Stimulated activated CD8-positive, alpha-beta memory T cell treated with anti-CD3 and anti-CD28 coated beads, Interleukin-15, amount 100 ng/mL, for 48 hours (primary cell): ENCODE data around the gene TATDN2.
A peak's percentile ranks its signal among the peaks of the same experiment; 100 is the strongest.

Experiments
- DNase-seq, 2 donors: peaks; one replicate each; pipeline ENCODE4 v3.0.0-alpha.2; 2020; ENCODE audit warnings: low read depth in 2 of 2

The TATDN2 gene, protein sequence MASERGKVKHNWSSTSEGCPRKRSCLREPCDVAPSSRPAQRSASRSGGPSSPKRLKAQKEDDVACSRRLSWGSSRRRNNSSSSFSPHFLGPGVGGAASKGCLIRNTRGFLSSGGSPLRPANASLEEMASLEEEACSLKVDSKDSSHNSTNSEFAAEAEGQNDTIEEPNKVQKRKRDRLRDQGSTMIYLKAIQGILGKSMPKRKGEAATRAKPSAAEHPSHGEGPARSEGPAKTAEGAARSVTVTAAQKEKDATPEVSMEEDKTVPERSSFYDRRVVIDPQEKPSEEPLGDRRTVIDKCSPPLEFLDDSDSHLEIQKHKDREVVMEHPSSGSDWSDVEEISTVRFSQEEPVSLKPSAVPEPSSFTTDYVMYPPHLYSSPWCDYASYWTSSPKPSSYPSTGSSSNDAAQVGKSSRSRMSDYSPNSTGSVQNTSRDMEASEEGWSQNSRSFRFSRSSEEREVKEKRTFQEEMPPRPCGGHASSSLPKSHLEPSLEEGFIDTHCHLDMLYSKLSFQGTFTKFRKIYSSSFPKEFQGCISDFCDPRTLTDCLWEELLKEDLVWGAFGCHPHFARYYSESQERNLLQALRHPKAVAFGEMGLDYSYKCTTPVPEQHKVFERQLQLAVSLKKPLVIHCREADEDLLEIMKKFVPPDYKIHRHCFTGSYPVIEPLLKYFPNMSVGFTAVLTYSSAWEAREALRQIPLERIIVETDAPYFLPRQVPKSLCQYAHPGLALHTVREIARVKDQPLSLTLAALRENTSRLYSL

GRCh38 chr3:10248184-10248983 lies at the start of gene TATDN2:
Gene TATDN2 (plus strand): TSS chr3:10248459. CDS start chr3:10249201, 742 bp downstream.
- peak; percentile 91 to 93 for DNase-seq

DNA sequence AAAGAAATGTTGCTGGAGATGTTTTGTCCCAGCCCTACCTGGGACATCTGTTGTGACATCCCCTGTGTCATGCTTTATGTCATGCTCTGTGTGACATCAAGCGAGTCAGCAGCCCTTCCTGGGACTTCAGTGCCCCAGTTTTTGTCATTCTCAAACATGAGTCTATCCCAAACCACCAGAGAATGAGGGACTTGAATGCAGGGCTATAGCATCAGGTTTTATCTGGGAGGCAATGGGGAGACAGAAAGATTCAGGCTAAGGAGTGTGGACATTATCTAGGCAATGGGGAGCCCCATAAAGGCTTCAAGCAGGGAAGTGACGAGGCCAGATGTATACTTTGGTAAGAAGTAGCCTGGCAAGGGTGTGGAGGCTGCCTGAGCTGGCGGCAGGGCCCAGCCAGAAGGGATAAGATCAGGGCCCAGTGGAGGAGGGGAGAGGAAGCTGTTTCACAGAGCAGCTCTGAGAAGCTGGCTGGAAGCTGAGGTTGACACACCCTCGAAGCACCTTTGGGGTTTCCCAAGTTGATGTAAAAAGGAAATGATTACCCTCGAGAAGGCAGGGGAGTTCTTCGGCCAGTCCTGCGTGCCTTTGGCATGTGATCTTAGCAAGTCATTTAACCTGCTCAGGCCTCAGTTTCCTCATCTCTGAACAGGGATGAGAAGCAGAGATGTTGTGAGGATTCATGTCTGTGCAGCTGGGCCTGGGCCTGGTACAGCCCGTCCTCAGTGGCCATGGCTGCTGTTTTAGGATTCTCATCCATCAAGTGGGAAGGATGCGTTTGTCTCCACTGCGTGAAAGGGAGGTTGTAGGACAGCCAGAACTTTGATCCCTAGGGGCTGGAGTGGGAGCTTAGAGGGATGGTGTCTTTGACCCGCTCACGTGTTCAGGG lies 49.3 kb upstream of the TATDN2 start:
- DNase-seq, result peak; percentile 59 to 67

GRCh38 chr3:10204921-10205320 lies 43.3 kb upstream of the TATDN2 start:
- no peak for DNase-seq

GRCh38 chr3:10205451-10206165 lies 42.7 kb upstream of the TATDN2 start:
- DNase-seq, result no peak

- DNase-seq, result no peak
Measured at GRCh38 chr3:10206166-10206511, 42.1 kb upstream of the TATDN2 start.

GRCh38 chr3:10213156-10213792 lies 35.0 kb upstream of the TATDN2 start:
- no peak for DNase-seq

DNA sequence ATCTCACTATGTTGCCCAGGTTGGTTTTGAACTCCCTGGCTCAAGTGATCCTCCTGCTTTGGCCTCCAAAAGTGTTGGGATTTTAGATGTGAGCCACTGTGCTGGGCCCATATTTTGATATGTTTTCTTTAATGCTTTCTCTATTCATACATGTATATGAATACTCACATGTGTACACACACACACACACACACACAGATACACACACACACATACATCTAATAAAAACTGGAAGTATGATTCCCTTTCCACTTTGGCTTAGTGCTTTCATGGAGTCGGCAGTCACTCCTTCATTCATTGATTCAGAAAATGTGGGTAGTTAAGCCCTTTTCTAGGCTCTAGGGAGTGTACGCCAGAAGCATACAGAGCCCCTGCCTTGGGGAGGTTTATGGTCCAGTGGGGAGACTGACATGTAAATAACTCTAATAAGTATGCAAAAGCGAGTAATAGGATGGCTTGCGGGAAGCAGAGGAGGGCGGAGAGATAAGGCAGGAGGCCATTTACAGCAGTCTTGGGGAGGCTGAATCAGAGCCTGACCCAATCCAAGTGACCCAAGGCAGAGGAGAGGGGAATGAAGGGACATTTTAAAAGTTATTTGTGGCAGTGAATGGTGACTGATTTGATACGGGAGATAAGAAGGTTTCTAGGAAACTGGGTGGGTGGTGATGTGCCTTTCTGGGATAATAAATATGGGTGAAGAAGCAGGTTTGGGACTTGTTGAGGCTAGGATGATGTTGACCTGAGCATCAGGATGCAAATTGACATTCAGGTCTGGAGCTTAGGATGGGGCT lies 32.5 kb upstream of the TATDN2 start:
- DNase-seq, result no peak

GRCh38 chr3:10217359-10217758 lies 30.9 kb upstream of the TATDN2 start:
- no peak for DNase-seq

GRCh38 chr3:10219737-10220136 lies 28.5 kb upstream of the TATDN2 start:
- no peak for DNase-seq

DNA sequence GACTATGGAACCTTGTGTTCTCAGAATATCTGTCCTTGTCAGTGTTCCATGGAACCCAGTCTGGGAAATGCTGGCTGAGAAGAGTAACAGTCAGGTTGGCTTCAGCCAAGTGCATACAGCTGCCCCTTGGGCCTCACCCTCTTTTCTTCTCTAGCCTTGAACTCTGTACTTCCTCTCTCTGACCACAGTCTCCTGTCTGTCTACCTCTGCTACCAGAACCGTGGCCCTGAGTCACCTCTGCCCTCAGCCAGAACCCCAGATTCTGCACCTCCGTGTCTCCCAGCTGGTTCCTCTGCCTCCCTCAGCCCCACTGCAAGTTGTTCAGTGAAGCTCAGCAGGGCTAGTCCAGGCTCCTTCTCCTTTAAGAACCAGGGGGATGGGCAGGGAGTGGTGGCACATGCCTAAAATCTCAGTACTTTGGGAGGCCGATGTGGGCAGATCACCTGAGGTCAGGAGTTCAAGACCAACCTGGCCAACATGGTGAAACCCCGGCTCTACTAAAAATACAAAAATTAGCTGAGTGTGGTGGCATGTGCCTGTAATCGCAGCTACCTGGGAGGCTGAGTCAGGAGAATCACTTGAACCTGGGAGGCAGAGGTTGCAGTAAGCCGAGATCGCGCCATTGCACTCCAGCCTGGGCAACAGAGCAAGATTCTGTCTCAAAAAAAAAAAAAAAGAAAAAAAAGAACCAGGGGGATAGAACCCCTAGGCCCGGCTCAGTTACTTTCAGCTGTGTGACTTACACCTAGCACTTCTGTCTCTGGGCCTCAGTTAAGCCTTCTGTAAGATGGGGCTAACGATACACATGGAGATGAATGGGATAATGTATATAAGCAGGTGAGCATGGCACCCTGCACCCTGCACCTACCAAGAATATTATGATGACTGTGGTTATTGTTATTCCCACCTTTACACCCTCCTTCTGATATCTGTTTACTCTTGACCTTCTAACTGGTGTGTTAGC lies 24.3 kb upstream of the TATDN2 start:
- DNase-seq, result peak; percentile 19 to 55

GRCh38 chr3:10224794-10225665 lies 23.2 kb upstream of the TATDN2 start:
- peak in 1 of 2 donors; percentile 46 for DNase-seq

GRCh38 chr3:10226293-10226692 lies 22.0 kb upstream of the TATDN2 start:
- no peak for DNase-seq

DNA sequence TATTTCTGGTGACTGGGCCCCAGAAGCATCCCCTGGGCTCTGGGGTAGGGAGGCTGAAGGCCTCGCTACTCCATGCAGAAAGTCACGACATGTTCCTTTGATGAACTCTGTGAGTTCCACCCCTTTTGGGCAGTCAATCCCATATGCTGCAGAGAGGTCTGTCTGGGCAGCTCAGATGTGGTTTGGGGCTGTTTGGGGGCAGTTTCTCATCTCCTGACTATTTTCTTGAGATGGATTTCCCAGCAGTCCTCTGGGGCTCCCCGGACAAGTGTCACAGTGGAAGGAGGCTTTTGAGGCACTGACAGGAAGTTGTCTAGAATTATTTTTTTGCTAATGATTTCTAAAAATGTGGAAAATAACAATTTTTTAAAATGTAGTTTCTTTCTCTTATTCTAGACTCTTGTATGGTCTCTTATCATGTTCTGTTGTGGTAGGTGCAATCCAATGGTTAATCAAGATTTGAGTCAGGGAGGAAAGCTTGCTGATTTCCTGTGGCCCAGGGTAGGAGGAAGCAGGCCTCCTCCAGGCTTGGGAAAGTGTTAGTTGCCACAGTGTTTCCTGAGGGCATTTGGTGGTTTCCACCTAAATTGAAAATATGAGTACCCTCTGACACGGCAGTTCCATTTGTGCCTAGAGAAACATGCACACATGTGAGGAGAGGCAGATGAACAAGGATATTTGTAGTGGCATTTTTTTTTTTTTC lies 19.9 kb upstream of the TATDN2 start:
- DNase-seq, result peak in 1 of 2 donors; percentile 55

- no peak for DNase-seq
Measured at GRCh38 chr3:10229576-10229975, 18.7 kb upstream of the TATDN2 start.

DNA sequence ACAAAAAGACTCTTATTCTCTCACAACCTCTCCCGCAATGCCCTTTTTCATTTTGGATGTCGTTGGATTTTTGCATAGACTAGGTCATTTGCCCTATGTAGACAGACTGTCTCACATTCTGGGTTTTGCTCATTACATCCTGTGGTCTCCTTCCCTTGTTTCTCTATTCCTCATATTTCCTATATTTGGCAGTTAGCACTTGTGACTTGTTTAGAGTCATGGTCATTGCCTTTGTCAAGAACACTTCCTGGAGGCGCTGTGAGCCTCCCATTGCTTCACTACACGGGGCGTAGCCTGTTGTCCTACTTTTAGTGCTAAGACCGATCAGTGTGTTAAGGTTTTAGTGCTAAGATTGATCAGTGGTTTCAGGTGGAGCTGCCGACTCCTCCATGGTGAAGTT lies 16.1 kb upstream of the TATDN2 start:
- no peak for DNase-seq

- DNase-seq, result no peak
Measured at GRCh38 chr3:10233988-10234387, 14.3 kb upstream of the TATDN2 start.
